Measurements from ENCODE around the gene LRP6.

The LRP6 gene

GRCh38 chr12:12083688-12084087, 183.2 kb downstream of the LRP6 start:
- in situ Hi-C loops (cut with MboI; ENCODE audit: low sequenced_read_pairs) = no loop called here

GRCh38 chr12:12081836-12082497, 184.9 kb downstream of the LRP6 start:
- in situ Hi-C loops (cut with MboI; ENCODE audit: low sequenced_read_pairs) = no loop called here

GRCh38 chr12:12079291-12079690, 187.6 kb downstream of the LRP6 start:
- in situ Hi-C loops (cut with MboI; ENCODE audit: low sequenced_read_pairs) = no loop called here

- in situ Hi-C loops (cut with MboI; ENCODE audit: low sequenced_read_pairs) = no loop called here
Measured at GRCh38 chr12:12072064-12072760, 194.6 kb downstream of the LRP6 start.

GRCh38 chr12:12070674-12071656, 195.9 kb downstream of the LRP6 start, which contains the start of gene BCL2L14:
BCL2L14 (plus strand) TSS chr12:12070939; CDS start chr12:12079306, 8,367 bp downstream.
- in situ Hi-C loops (cut with MboI; ENCODE audit: low sequenced_read_pairs) = no loop called here

- in situ Hi-C loops (cut with MboI; ENCODE audit: low sequenced_read_pairs) = no loop called here
Measured at GRCh38 chr12:12069821-12070548, 196.9 kb downstream of the LRP6 start.

- in situ Hi-C loops (cut with MboI; ENCODE audit: low sequenced_read_pairs) = no loop called here
Measured at GRCh38 chr12:12068751-12069150, 198.1 kb downstream of the LRP6 start.
